ENCODE measurements around the gene VSIR.

Gene VSIR

GRCh38 chr10:71812913-71813590, 39.7 kb upstream of the VSIR start:
- in situ Hi-C loops (cut with HindIII; ENCODE audit: low pct_unique_long_range_greater_than_20kb, low sequenced_read_pairs), result no loop called here
- DNase-seq (ENCODE audit: low read depth in 1 of 2, low spot score in 1 of 2), result no peak
- TF ChIP-seq JUND (IDR thresholded peaks at IDR 0.05; ENCODE audit: low read depth), result no peak

DNA sequence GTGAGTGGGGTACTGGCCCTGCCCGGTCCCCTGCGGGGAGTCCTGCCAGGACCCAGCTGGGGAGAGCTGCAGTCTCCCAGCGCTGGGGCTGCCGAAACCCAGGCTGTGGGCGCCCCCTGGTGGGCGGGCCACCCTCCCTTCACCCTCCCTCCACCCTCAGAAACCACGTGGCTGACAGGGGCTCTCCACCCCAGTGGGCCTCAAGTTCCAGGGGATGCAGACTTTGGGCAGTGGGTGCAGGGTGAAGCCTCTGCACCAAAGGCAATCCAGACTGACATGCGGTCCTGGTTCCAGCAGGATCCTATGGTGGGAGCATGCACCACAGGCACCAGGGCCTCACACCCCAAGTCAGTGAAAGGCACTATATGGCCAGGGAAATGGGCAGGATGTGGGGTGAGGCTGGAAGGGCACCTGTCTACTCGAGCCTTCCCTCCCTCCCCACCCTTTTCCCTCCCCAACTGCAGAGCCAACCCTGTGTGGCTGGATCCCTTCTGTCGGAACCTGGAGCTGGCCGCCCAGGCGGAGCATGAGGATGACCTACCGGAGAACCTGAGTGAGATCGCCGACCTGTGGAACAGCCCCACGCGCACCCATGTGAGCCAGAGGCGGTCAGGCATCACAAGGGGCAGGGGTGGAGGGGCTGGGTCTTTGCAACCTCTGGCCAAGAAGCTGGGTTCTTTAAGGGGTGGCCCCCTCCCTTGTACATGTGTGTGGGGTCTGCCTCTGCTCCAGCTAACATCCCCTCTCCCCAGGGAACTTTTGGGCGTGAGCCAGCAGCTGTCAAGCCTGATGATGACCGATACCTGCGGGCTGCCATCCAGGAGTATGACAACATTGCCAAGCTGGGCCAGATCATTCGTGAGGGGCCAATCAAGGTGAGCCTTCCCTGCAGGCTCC, 38.9 kb upstream of the VSIR start:
- peak in 1 of 2 experiments; percentile 17 for DNase-seq (ENCODE audit: low read depth in 1 of 2, low spot score in 1 of 2)
- in situ Hi-C loops (cut with HindIII; ENCODE audit: low pct_unique_long_range_greater_than_20kb, low sequenced_read_pairs), result no loop called here
- TF ChIP-seq JUND (IDR thresholded peaks at IDR 0.05; ENCODE audit: low read depth), result no peak

GRCh38 chr10:71811351-71811750, 38.0 kb upstream of the VSIR start:
- TF ChIP-seq JUND (IDR thresholded peaks at IDR 0.05; ENCODE audit: low read depth), result no peak
- no peak for DNase-seq (ENCODE audit: low read depth in 1 of 2, low spot score in 1 of 2)
- in situ Hi-C loops (cut with HindIII; ENCODE audit: low pct_unique_long_range_greater_than_20kb, low sequenced_read_pairs), result no loop called here

GRCh38 chr10:71810048-71810750, 36.9 kb upstream of the VSIR start:
- in situ Hi-C loops (cut with HindIII; ENCODE audit: low pct_unique_long_range_greater_than_20kb, low sequenced_read_pairs), result no loop called here
- no peak for TF ChIP-seq JUND (IDR thresholded peaks at IDR 0.05; ENCODE audit: low read depth)
- no peak for DNase-seq (ENCODE audit: low read depth in 1 of 2, low spot score in 1 of 2)

DNA sequence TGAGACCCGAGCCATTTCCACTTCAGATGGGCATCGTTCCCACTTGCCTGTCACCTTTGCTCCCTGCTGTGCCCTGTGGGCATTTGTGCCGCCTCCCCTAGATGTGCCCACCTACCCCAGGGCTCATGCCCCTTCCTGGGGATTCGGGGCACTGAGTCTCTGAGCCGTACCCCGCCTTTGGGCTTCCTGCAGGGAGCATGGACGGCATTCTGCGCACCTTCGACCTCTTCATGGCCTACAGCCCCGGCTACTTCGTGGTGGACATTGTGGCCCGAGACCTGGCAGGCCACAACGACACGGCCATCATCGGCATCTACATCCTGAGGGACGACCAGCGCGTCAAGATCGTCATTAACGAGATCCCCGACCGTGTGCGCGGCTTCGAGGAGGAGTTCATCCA, 36.3 kb upstream of the VSIR start:
- in situ Hi-C loops (cut with HindIII; ENCODE audit: low pct_unique_long_range_greater_than_20kb, low sequenced_read_pairs), result no loop called here
- TF ChIP-seq JUND (IDR thresholded peaks at IDR 0.05; ENCODE audit: low read depth), result no peak
- DNase-seq (ENCODE audit: low read depth in 1 of 2, low spot score in 1 of 2), result no peak

- in situ Hi-C loops (cut with HindIII; ENCODE audit: low pct_unique_long_range_greater_than_20kb, low sequenced_read_pairs), result no loop called here
- TF ChIP-seq JUND (IDR thresholded peaks at IDR 0.05; ENCODE audit: low read depth), result no peak
- DNase-seq (ENCODE audit: low read depth in 1 of 2, low spot score in 1 of 2), result no peak
Measured at GRCh38 chr10:71807557-71808510, 34.5 kb upstream of the VSIR start.

GRCh38 chr10:71806704-71807556, 33.6 kb upstream of the VSIR start:
- in situ Hi-C loops (cut with HindIII; ENCODE audit: low pct_unique_long_range_greater_than_20kb, low sequenced_read_pairs), result no loop called here
- no peak for DNase-seq (ENCODE audit: low read depth in 1 of 2, low spot score in 1 of 2)
- no peak for TF ChIP-seq JUND (IDR thresholded peaks at IDR 0.05; ENCODE audit: low read depth)

- in situ Hi-C loops (cut with HindIII; ENCODE audit: low pct_unique_long_range_greater_than_20kb, low sequenced_read_pairs), result no loop called here
- TF ChIP-seq JUND (IDR thresholded peaks at IDR 0.05; ENCODE audit: low read depth), result no peak
- no peak for DNase-seq (ENCODE audit: low read depth in 1 of 2, low spot score in 1 of 2)
Measured at GRCh38 chr10:71805776-71806703, 32.7 kb upstream of the VSIR start.

GRCh38 chr10:71804077-71804476, 30.8 kb upstream of the VSIR start:
- in situ Hi-C loops (cut with HindIII; ENCODE audit: low pct_unique_long_range_greater_than_20kb, low sequenced_read_pairs), result no loop called here
- TF ChIP-seq JUND (IDR thresholded peaks at IDR 0.05; ENCODE audit: low read depth), result no peak
- no peak for DNase-seq (ENCODE audit: low read depth in 1 of 2, low spot score in 1 of 2)

- DNase-seq (ENCODE audit: low read depth in 1 of 2, low spot score in 1 of 2), result no peak
- TF ChIP-seq JUND (IDR thresholded peaks at IDR 0.05; ENCODE audit: low read depth), result no peak
- in situ Hi-C loops (cut with HindIII; ENCODE audit: low pct_unique_long_range_greater_than_20kb, low sequenced_read_pairs), result no loop called here
Measured at GRCh38 chr10:71802715-71803488, 29.6 kb upstream of the VSIR start.

Data from T47D (cell line).